GM18907 (cell line): ENCODE data around the gene GPR132.
"Not testable (repeated sequence)": the region's sequence is repeated elsewhere in the genome, so short reads cannot be mapped to it uniquely, and the experiment has no call there.

ENCODE experiments used
- ATAC-seq: cut with Tn5 transposase; IDR thresholded peaks from one replicate; pipeline ENCODE4 v1.9.1; 2021; ENCODE audit warnings: mild to moderate bottlenecking, moderate library complexity; ENCODE audit not compliant: unreplicated experiment

The GPR132 gene

GRCh38 chr14:105091517-105092170, 26.4 kb upstream of the GPR132 start:
- ATAC-seq: no peak

- ATAC-seq: no peak
These were observed 25.9 kb upstream of the GPR132 start for GRCh38 chr14:105091054-105091516.

DNA sequence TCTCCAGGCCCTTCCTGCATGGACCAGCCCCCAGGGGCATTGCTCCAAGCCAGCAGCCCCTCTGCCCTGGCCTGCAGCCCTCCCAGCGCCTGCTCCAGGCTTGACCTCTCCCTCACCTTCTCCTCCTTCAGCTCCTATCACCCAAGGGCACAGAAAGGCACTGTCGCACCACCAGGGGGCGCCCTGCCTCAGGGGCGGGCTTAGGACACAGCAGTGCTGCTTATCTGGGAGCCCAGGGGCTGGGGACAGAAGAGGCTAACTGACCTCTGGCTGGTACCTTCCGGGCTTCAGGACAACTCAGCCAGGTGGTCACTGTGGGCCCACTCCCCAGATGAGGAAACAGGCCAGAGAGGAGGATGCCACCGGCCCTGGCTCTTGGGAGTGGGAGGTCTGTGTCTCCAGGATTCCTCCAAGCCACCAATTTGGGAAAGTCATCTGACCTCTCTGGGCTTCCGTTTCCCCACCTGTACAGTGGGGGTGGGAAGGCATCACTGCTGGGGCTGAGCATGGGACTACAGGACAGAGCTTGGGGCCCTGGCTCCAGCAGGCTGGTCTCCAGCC, 25.3 kb upstream of the GPR132 start:
- peak; percentile 34 for ATAC-seq

- ATAC-seq: no peak
These were observed 24.7 kb upstream of the GPR132 start for GRCh38 chr14:105089746-105090492.

- no peak for ATAC-seq
These were observed 23.8 kb upstream of the GPR132 start for GRCh38 chr14:105088812-105089745.

GRCh38 chr14:105087963-105088811, 23.0 kb upstream of the GPR132 start:
- no peak for ATAC-seq

- ATAC-seq: peak; percentile 8
These were observed 22.2 kb upstream of the GPR132 start for GRCh38 chr14:105087308-105087962.

DNA sequence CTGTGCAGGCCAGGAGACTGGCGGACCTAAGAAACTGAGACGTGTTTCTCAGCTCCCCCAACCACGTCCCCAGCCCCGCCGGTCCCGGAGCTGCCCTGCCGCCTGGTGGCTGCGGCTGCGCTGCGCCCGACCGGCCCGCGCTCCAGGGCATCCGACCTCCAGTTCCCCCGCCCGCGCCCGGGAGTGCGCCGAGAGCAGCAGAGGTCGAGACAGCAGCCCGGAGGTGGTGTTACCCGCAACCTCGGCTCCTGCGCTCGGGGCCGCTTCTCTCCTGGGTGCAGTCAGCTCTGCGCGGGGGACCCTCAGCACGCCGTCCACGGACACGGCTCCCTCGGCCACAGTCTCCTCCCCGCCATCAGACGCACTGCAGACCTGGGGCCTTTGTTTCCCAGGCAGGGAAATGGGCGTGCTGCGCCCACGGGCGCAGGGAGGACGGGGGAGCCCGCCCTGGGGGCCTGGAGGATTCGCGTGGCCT, 21.6 kb upstream of the GPR132 start:
- ATAC-seq: peak; percentile 69

- ATAC-seq: no peak
These were observed 20.5 kb upstream of the GPR132 start for GRCh38 chr14:105085766-105086165.

DNA sequence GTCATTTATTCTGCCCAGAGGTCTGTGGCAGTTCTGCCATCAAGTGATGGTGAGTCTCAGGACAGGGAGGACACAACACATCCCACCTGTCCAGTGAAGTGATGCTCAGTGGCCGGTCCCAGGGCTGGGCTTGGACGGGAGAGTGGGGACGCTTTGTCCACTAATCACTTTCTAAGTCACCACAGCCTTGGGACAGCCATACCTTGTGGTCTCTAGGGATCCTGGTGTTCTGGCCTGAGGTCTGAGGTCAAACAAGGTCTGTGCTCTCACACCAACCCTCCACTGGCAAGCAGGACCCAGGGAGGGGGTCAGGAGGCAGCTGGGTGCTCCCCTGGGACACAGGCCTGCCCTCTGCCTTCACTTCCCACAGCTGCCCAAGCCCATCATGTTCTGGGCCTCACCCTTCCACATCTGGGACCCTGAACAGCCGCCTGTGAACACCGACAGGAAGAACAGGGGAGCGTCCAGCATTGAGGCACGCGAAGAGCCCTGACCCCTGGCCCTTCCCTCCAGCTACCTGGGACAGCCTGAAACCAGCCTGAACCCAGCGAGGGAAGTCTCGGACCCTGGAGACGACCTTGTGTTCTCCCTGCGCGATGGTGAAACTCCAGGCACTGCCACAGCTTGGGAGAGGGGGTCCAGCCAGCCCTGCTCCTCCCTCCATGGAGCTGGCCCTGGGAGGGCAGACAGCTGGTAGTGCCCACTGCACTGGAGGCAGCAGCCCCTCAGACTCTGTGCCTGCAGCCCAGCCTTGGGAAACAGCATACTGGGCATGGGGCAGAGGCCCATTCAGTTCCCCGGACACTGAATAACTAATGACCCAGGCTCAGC, 19.7 kb upstream of the GPR132 start:
- ATAC-seq: no peak

- ATAC-seq: no peak
These were observed 18.9 kb upstream of the GPR132 start for GRCh38 chr14:105083926-105084685.

GRCh38 chr14:105082703-105083102, 17.5 kb upstream of the GPR132 start:
- ATAC-seq: no peak

- ATAC-seq: not testable (repeated sequence)
These were observed 16.2 kb upstream of the GPR132 start for GRCh38 chr14:105081473-105081872.

- ATAC-seq: no peak
These were observed 14.9 kb upstream of the GPR132 start for GRCh38 chr14:105080161-105080560.

DNA sequence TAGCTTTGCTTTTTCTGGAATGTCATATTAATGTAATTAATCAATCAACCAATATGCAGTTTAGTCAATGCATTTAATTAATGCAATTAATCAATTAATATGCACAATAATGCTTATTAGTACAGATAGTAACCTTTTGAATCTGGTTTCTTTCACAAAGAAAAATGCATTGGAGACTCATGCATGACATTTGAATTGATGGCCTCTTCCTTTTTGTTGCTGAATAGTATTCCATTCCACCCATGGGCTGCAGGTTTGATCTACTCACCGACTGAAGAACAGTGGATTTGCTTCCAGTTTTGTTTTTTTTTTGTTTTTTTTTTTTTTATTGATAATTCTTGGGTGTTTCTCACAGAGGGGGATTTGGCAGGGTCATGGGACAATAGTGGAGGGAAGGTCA, 13.1 kb upstream of the GPR132 start:
- ATAC-seq: no peak

GRCh38 chr14:105077649-105077995, 12.4 kb upstream of the GPR132 start:
- no peak for ATAC-seq

DNA sequence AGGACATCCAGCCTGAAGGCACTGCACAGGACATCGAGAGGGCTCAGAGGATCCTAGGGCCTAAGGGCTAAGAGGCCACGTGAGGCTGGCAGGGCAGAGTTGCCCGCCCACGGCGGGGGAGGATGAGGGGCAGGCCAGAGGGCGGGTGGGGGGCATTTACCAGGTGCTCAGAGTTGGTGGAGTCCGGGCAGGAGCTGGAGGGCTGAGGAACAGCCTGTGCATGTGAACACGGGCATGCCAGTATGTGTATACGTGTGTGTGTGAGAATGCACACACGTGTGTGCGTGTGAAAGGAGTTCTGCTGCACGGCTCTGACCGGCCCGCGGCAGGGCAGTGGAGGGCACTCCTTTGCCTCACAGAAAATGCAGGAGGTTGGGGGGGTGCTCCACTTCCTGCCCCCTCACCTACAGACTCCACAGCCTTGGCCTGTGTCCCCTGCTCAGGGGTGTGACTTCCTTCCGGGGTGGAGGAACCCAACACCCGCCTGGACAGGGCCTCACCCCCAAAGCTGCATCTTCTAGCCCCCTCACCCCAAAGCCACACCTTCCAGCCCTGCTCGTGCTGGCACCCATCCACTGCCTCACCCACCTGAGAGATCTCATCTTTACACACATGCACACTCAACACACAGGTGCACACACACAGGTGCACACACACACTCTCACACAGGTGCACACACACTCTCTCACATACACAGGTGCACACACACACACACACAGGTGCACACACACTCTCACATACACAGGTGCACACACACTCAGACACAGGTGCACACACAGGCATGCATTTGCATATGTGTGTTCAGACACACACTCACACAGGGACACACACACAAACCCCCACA, 11.8 kb upstream of the GPR132 start:
- ATAC-seq: no peak
